Measurements from ENCODE around the gene PACS2.

DNA sequence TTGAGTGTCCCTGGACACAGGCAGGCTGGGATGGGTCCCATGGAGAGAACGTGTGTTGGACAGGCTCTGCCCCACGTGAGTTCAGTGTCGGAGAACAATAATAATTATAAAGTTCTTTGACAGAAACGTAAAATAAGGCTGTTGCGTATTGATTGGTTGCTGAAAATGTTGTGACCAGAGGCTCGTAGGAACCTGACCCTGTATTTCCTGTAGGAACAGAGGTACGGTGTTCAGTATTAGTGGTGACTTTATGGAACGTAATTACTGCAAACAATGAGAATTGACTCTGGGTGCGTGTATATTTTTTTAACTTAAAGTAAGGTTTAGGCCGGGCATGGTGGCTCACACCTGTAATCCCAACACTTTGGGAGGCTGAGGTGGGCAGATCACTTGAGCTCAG, 112.9 kb downstream of the PACS2 start:
- TF ChIP-seq, protein P1, sequence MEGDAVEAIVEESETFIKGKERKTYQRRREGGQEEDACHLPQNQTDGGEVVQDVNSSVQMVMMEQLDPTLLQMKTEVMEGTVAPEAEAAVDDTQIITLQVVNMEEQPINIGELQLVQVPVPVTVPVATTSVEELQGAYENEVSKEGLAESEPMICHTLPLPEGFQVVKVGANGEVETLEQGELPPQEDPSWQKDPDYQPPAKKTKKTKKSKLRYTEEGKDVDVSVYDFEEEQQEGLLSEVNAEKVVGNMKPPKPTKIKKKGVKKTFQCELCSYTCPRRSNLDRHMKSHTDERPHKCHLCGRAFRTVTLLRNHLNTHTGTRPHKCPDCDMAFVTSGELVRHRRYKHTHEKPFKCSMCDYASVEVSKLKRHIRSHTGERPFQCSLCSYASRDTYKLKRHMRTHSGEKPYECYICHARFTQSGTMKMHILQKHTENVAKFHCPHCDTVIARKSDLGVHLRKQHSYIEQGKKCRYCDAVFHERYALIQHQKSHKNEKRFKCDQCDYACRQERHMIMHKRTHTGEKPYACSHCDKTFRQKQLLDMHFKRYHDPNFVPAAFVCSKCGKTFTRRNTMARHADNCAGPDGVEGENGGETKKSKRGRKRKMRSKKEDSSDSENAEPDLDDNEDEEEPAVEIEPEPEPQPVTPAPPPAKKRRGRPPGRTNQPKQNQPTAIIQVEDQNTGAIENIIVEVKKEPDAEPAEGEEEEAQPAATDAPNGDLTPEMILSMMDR (conservative IDR thresholded peaks at IDR 0.05; ENCODE audit: low read depth, low read length): no peak
- no peak for TF ChIP-seq EZH2 (IDR thresholded peaks at IDR 0.05; ENCODE audit: low read length, unreplicated experiment)
- TF ChIP-seq EZH2phosphoT487 (IDR thresholded peaks at IDR 0.05; ENCODE audit: borderline replicate concordance, low read length): no peak
